ENCODE results near the gene DRC3.

DRC3 gene

DNA sequence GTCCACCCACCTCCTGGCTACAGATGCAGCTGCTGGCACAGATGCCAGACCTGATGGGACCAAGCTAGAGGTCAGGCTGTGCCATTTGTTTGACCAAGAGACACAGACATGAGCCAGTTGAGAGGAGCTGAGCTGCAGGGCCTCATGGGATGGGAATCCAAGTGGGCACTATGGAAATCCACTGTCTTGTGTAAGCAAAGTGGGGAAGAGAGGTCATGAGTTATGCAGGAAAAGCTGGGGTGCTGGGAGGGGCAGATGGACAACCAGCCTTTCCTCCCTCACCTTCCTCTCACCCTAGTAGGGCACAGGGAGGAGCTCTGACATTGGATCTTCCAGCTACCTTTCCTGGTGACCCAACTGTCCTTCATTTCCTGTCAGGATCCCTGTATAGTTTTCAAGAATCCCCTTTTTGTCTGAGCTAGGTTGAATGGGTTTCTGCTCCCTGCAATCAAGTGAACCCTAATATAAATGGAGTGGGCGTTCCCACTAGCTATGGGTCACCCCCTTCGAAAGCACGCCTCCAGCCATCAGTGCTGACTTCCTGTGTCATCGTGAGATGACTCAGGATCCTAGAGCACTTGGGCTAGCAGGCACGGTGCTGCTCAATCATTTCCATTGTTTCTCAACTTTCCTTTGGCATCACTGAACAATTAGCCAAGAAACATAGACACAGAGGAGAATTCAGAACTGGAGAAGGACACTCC lies 52.7 kb downstream of the DRC3 start:
- no peak for DNase-seq (ENCODE audit: low read depth)

DNA sequence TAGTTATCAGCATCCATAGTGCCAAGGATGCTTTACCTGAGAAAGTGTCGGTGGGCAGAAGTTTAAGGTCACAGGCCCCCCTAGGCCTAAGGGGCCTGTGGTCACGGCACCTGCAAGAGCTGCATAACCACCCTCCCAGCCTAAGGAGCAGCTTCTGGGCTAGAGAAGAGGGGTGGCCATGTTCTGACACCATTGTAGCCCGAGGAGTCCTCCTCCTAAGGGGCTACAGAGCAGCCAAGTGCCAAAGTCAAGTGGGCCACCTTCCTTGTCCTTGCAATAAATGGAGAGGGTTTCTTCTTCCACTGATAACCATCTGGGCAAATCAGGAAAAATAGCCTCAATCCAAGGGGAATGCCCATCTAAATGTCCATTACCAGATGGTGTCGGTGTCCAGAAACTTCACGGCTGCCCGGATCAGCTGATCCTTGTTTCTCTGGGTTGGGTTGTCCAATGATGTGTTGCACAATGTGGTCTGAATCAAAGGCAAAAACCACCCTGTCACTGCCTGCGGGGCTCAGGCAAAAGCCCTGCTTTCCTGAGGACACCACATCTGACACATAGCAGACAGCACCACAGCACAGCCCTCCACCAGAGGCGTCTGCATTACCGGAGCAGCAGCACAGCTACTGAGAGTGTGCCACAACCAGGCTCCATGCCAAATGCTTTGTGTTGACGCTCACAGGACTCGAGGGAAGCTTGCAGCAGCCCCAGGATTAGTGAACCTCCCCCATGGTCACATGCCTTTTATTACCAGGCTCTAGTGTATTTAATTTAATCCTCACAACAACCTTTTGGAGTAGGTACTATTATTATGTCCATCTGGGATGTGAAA lies 53.5 kb downstream of the DRC3 start:
- no peak for DNase-seq (ENCODE audit: low read depth)

DNA sequence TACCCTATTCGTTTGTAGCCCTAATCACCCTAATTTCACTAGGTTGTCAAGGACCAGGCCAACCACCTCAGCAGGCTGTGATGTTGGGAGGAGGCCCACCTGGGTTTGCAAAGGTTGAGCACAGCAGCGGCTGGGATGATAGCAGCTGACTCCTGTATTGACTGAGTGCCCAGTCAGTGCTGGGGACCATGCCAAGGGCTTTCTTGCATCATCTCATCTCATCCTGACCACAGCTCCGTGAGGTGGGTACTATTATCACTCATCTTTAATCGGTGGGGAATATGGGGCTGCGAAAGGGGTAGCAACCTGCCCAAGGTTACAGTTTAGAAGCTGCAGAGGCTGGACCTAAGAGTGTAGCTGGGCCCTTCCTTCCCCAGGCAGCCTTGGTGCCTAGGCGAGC lies 54.6 kb downstream of the DRC3 start:
- no peak for DNase-seq (ENCODE audit: low read depth)

DNA sequence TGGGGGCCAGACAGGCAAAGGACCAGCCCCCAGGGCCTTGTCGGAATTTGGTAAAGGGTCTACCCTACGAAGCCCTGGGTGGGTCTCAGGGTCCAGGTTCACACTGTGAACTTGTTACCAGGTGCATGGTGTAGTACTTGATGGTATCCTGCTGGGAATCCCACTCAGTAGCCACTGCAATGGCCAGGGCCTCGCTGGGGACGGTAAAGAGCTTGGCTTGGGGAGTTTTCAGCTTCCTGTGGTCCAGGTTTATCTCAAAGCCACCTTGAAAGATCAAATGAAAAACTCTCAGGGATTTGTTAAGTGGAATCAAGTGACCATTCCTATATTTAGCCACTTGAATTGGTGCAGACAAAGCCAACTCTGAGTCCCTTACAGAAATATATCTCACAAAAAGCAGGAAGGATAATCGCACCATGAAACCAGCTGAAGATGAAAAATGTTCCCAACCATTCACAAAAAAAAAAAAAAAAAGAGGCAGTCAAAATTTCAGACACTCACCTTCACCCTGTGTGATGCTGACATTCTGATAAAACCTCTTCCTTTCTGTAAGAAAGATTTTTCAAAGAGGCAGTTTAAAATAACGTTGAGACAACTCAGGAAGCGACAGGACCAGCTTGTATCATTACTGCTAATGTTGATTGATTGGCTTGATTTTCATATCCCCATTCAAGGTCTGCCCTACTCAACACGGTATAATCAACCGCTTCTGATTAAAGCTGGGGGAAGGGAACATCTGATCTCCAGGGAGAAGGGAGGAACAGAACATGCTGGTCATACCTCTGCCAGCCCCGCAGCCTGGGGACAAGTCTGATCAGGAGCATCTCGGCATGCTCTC lies 55.7 kb downstream of the DRC3 start:
- no peak for DNase-seq (ENCODE audit: low read depth)

DNA sequence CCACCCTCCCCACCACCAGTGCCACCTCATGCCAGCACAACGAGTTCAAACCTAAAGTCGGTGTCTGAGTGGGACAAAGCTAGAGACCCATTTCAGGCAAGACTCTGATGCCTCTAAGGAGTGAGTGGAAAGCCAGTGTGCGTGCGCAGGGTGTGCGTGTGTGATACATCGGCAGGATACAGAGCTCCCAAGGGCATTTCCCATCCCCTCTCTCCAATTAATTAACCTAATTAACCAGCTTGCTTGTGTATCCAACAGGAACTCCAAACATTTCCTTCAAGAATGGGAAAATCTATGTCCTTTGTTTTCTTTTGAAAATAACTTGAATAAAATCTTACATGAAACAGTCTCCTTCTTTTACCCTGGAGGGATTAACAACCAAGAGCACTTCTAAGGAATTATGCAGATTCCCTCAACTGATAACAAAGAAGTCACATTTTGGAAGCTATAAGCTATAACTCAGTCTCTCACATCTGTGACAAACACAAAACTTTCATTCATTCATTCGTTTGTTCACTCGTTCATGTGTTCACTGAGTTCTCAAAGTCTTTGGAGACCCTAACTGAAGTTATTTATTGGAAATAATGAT lies 56.4 kb downstream of the DRC3 start:
- DNase-seq (ENCODE audit: low read depth), result no peak

DNA sequence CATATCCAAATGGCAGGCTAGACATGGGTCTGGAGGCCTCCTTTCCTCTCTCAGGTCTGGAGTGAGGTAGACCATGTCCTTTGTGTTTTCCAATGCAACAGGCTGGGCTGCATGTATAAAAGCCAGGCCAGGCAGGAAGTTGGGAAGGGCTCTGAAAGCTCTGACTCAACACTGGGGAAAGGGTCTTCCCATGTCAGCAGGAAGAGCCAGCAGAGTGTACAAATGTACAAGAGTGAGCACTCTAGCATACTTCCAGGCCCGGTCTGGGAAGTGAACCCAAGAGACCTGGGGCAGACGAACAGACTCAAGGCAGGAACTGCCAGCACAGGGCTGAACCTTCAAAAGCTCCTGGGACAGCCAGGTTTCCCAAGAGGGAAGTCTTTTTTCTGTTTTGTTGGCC lies 59.3 kb downstream of the DRC3 start:
- DNase-seq (ENCODE audit: low read depth), result no peak

DNA sequence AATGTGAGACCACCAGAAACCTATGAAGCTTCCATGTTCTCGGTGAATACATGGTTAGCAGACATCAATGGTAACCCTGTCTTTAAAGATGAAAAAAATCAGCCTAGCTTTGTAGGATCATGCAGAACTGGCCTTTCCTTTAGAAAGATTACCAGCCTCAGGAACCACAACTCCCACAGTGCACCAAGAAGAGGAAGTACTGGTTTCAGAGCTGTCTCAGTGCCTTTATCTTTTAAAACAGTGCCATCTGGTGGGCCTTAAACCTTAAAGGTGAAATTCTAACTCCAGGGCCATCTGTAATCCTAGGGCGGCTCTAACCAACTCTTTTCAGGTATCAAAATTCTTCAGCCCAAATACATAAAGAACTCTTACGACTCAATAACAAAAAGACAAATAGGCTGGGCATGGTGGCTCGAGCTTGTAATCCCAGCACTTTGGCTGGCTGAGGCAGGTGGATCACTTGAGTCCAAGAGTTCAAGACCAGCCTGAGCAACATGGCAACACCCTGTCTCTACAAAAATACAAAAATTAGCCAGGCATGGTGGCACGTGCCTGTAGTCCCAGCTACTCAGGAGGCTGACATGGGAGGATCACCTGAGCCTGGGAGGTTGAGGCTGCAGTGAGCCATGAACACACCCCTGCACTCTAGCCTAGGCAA lies 60.9 kb downstream of the DRC3 start:
- DNase-seq (ENCODE audit: low read depth), result peak; percentile 43

DNA sequence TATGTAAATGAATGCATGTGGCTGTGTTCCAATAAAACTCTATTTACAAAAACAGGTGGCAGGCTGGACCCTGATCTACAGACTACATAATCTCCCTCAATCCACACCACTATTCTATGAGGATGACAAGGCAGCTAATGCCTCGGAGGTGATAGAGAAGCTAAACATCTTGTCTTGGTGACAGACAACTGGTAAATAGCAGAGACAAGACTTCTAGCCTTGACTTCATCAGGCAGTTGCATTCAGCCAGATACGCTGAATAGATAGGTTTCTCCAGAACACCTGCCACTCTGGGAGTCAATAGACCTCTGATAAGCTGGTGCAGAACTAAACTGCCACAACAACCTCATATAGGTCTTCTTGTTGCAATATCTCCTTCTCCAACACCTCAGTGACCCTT lies 63.0 kb downstream of the DRC3 start:
- DNase-seq (ENCODE audit: low read depth), result no peak

DNA sequence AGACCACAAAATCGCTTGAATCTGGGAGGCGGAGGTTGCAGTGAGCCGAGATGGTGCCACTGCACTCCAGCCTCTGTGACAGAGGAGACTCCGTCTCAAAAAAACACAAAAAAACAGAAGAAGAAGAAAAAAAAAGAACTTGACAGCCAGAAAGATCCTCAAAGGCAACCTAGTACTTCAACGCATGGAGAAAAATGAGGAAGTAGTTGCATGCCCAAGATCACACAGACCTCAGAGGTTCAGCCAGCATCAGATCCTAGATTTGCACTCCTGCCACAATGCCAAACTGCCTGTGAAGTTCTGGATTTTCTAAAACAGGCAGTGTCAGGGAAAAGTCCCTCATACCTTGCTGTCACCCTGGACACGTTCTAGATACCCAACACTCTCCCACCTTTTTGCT lies 64.8 kb downstream of the DRC3 start:
- no peak for DNase-seq (ENCODE audit: low read depth)

DNA sequence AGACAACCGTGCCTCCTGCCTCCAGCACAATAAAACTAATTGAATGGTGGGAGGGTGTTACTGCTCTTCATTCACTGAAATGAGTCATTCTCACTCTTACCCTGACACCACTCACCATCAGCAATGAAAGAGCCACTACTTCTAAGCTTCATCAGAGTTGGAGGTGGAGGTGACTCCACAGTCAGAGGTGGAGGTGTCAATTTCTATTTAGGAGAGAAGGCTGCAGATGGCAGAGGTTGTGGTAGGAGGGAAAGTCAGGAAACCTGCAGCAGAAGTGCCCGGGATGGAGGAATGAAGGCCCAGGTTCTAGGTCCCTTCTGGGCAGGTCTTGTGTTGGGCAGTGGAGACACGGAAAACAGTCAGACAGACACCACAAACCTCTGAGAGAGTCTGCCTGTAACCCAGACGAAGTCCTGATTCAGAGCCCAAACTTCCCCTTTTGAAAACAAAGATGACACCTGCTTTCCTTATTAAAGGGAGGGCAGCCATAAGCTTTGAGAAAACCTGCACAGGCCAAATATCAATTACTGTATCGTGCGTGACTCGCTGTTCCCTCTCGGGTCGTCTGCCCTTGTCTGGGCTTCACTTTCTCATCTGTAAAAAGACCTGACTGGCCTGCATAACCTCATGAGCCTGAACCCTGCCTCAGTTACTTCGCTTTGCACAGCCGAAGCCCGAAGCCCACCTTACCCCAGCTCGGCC lies 65.6 kb downstream of the DRC3 start:
- peak; percentile 16 for DNase-seq (ENCODE audit: low read depth)

DNA sequence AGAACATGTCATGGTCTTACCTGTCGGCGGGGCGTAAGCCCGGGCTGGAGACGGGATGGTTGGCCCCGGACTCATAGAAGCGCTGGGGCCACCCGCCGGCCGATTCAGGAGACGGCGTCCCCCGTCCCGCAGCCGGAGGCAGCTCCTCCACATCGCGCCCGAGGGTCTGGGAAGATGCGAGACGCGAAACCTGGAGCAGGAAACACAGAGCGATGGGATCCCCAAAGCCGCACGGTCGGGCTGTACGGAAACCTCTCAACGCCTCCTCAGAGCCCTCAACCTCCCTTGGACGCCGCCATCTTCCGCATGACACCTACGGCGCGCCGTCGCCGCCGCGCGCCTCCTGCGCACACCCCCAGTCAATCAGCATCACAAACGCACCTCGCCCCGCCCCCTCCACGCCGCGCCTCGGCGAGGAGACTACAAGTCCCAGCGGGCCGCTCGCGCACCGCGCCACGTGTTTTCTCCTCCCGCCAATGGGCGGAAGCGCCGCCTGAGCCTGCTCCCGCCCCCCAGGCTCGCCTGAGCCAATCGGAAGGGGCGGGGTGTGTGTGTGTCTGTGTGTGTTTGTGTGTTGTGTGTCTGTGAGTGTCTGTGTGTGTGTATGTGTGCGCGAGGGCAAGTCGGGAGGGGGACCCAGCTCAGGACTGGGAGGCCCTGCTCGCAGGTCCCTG lies 66.3 kb downstream of the DRC3 start, which contains the start of the genes ATPAF2 and GID4:
ATPAF2 (minus strand) TSS at position 308 of the 674 bp plus-strand sequence; CDS start at position 153, 155 bp downstream.
GID4 (plus strand) TSS at position 548 of the 674 bp plus-strand sequence; CDS start at position 605, 57 bp downstream.
- DNase-seq (ENCODE audit: low read depth), result peak; percentile 99

DNA sequence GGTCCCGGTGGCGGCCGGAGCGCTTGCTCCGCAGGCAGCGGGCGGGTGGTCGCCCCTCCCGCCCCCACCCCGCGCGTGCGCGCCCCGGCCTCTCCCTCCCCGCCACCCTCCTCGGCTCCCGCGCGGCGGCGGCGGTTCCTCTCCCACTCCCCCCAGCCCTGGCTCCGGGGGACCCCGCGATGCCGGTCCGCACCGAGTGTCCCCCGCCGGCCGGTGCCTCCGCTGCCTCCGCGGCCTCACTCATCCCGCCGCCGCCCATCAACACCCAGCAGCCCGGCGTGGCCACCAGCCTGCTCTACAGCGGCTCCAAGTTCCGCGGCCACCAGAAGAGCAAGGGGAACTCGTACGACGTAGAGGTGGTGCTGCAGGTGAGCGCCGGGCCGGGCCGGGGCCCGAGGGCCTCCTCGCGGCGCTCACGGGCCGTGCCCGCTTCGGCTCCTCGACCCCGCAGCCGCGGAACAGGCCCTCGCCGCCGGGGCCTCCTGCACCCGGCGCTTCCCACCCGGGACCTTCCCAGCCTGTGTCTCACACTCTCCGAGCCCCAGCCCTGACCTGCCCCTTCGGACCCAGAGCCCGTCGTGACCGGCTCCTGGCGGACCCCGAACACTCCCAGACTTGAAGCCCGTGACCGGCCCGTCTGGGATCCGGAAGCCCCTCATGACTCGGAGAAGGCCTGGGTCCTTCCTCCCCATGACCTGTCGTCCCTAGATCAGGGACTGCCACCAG lies 67.0 kb downstream of the DRC3 start:
- no peak for DNase-seq (ENCODE audit: low read depth)

DNA sequence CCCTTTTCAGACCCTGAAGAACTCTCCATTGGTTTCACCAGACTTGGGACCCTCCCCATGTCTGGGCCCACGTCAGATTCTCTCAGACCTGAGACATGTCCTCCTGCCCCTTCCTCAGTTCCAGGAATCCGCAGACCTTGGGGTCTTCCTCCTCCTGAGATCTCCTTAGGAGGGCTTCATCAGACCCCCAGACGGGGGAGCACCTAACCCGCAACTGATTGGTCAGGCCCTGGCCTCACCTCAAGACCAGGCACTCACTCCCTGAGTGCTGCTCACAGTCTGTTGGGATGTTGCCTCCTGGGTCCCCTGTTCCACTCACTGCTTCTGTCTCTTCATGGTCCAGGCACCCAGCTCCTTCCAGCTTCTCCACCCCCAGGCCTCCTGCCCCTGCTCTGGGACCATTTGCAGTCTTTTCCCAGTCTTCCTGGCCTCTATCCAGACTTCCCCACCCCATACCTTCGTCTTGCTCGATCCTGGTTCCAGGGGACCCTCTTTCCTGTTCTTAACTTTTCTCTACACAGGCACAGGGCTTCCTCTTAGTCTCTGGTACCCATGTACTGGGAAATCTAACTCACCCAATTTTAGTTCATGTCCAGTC lies 67.7 kb downstream of the DRC3 start:
- no peak for DNase-seq (ENCODE audit: low read depth)

DNA sequence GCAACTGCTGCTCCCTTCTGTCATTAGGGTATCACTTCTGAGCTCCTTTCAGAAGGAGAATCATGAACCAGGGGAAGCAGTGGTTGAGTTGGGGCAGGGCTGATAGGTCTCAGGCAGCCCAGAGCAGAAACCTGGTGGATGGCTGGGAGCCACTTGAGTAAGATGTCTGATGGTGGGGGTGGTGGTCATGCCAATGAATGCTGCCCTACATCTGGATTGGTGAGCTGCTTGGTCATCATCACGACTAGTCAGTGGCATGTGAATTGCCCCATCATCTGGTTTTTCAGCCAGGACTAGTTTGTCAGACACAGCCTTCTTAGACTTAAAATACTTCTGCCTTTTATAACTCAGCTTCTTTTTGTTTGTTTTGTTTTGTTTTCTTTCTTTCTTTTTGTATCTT lies 69.1 kb downstream of the DRC3 start:
- no peak for DNase-seq (ENCODE audit: low read depth)

DNA sequence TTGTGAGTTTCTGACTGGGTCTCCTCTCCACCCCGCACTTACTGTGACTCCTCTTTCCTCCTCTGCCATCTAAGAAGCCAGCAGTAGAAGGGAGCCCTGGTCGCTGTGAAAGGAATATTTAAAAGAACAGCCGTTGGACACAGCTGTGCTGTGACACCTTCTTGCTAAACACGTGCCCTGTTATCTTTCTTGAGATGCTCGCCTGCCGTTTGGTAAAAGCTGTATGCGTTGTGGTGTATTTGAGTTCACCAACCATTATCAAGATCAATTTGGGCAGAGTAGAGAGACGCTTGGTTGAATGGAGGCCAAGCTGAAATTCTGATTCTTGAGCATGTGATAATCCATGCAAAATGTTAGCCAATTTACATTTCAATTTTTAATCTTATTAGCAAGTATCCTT lies 70.3 kb downstream of the DRC3 start:
- no peak for DNase-seq (ENCODE audit: low read depth)

DNA sequence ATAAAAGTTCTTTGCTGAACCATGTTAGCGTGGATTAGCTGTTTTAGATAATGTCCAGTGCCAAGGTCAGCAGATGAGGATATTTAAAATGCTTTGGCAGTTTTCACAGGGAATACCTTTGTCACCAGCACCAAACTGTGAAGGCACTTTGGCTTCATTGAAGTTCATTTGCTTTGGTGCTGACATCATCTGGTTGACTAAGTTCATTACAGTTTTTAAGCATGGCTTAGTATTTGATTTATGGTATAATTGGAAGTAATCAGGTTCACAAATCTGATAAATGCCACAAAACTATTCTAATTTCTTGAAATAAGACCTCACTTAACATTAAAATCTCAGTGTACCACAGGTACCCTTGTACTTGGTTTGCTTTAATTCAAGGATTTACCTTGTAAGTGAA lies 70.8 kb downstream of the DRC3 start:
- DNase-seq (ENCODE audit: low read depth), result no peak

DNA sequence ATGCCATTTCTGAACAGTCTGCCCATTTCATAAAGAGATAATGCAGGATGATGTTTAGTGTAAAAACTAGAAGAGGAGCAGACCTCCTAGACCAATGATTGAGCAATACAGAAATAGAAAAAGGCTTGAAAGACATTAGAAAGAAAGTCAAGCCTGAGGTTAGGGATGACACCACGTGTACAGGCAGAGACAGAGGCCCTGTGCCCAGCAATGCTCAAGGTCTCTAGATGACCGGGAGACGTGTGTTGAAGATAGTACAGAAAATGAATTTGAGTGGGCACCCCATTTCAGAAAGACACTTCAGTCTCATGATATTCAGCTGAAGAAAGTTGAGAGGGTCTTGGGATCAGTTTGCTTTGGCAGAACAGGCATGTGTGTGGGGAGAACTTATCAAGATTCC lies 71.9 kb downstream of the DRC3 start:
- DNase-seq (ENCODE audit: low read depth), result no peak

DNA sequence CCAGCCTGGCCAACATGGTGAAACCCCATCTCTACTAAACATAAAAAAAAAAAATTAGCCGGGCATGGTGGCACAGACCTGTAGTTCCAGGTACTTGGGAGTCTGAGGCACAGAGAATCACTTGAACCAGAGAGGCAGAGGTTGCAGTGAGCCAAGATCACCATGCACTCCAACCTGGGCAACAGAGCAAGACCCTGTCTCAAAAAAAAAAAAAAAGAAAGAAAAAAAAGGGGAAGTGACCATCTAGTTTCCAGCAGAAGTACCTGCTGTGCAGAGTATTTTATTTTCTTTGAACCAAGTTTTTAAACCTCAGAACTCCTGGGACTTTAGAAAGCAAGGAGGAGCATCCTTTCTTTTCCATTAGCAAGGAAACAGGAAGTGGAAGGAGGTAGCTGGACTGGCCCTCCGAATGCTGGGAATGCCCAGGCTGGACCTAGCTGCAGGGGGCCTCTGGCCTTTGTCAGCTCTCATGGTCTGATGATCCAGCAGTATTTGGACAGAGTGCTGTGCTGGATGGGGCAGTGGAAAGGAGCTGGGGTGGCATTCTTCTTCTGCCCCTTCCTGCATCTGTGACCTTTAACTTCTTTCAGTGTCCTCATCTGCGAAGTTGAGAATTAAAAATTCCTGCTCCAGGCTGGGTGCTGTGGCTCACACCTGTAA lies 73.2 kb downstream of the DRC3 start:
- no peak for DNase-seq (ENCODE audit: low read depth)

DNA sequence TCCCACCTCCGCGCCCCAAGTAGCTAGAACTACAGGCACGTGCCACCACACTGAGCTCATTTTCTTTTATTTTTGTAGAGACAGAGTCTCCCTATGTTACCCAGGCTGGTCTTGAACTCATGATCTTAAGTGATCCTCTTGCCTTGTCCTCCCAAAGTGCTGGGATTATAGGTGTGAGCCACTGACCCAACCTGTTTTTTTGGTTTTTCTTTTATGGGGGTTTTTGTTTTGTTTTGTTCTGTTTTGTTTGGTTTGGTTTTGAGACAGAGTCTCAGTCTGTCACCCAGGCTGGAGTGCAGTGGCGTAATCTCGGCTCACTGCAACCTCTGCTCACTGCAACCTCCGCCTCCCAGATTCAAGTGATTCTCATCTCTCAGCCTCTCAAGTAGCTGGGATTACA lies 82.9 kb downstream of the DRC3 start:
- DNase-seq (ENCODE audit: low read depth), result no peak
